GM23248 (cell line): ENCODE measurements around the gene TM4SF18.

Experiments
- EZH2 ChIP-seq: fragments of 200-600 bp; sonication (generic); IDR thresholded peaks from 2 replicates; pipeline ENCODE4 v1.6.1; 2018; ENCODE audit warnings: antibody characterized with exemption, mild to moderate bottlenecking; ENCODE audit not compliant: insufficient read depth, poor library complexity, severe bottlenecking
- EZH2phosphoT487 ChIP-seq: fragments of 200-600 bp; sonication (generic); IDR thresholded peaks from 2 replicates; pipeline ENCODE4 v1.6.1; 2018; ENCODE audit warnings: antibody characterized with exemption, moderate library complexity, mild to moderate bottlenecking, low read depth; ENCODE audit not compliant: insufficient read depth

DNA sequence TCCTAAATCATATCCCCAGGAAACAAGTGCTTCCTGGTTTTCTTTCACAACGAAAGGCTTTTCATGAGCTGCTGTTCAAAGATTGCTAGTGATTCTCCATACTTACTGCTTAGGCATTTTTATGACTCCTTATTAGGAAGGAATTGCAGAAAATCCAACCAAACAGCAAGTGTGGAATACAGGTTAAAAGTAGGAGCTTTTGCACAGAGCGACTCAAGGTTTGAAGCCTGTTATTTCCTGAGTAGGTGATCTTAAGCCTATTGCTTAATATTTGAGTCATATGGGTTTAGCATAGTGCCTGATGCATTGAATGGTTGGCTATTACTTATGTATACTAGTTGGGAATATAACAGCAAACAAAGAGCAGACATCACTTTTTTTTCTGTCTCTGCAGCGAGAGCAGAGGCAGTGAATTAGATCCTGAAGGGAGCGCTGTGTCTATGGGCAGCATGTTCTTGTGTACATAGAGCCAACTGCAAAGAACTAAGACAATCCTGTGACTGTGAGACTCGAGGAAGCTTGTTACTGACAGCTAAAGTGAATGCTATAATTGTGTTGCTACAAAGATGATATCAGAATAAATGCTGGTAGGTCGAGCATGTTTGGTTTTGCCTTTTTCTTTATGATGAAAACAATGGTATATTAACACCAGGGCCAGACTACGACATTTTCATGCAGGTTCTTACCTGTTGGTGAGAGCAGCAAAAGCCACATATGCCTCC, 37.7 kb upstream of the TM4SF18 start:
- TF ChIP-seq EZH2phosphoT487 = no peak
- no peak for TF ChIP-seq EZH2
